Suppressor macrophage treated with lipopolysaccharide for 4 hours (primary cell): ENCODE data around the gene NBPF9.
"Not testable (repeated sequence)": the region's sequence is repeated elsewhere in the genome, so short reads cannot be mapped to it uniquely, and the experiment has no call there.

Experiments
- DNase-seq: peaks from one replicate; pipeline ENCODE4 v3.0.0-alpha.2; 2020

Gene NBPF9

DNA sequence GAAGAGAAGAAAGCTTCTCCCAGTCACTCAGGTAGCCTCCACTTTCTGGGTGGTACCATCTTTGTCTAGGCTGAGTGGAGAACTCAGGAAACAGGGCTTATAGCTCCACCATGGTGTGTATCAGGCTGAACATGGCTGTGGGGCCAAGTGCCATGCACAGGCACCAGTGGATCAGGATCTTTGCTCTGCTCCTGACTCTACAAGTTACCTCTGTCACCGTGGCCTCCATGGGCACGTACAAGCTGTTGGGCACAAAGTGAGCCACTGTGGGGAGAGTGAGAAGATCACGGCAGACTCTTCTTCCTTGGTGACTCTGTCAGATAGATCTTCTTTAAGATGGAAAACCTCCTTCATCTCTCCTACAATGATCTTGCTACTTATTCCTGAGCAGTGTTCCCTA lies 93.6 kb downstream of the NBPF9 start:
- DNase-seq = not testable (repeated sequence)

DNA sequence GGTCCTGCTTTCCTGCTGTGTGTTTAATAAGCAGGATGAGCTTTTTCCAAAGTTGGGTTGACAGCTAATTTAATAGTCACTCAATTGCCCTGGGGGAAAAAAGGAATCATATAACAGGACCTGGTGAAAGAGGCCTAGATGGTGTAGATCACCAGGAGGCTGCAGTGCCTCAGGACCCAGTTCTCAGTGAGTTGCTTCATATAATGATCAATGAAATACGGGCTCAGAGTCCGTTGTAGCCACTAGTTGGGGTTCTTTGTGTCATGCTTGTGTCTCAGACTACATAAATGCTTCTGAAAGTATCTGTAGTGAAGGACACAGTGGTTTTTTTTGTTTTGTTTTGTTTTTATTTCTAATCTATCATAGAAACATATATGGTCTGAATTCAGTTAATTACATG lies 94.6 kb downstream of the NBPF9 start:
- not testable (repeated sequence) for DNase-seq

DNA sequence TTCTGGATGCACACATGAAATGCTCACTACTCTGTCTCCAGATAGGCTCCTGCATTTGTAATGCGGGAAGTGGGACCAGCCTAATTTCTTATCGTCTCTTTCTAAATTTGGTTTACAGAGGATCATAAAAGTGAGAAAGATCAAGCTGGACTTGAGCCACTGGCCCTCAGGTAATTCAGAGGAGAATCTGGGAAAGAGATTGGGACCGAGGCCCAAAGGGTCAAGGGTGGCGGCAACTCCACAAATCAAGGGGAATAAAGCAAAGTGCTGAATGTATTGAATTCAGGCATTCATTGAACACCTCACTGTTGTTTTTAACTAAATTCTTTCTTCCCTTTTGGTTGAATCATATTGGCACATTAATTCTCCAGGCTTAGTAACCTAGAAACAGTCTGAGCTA lies 95.0 kb downstream of the NBPF9 start:
- not testable (repeated sequence) for DNase-seq
